Myocyte (in vitro differentiated cells): Measurements from ENCODE around the gene NFE2L3. TPM values are rescaled to one million over a fixed set of nuclear protein-coding genes. Genes with fewer than 3 reads are reported as not detected.

ENCODE experiments used
- total RNA-seq: library from RNA; depleted of rRNA; stranded (reverse); fragments of >200 nt; gene quantifications from 2 replicates; pipeline ENCODE4 v1.2.3, GENCODE V29; 2014

The NFE2L3 gene
- total RNA-seq, 1 donor from 2014 or later, result 0.88 TPM

Other genes starting within 250 kb of the NFE2L3 start
- 233 and 240 TPM in 2 replicates for gene HNRNPA2B1, start 48.5 kb downstream of the NFE2L3 start, total RNA-seq
- 208 and 239 TPM in 2 replicates for gene CBX3, start 49.5 kb downstream of the NFE2L3 start, total RNA-seq
- gene SNX10, start 139.7 kb downstream of the NFE2L3 start, total RNA-seq, result not detected in 2 replicates